Subcutaneous abdominal adipose tissue (tissue), 5 donors: ENCODE results near the gene IGSF3.
"Not testable (repeated sequence)": the region's sequence is repeated elsewhere in the genome, so short reads cannot be mapped to it uniquely, and the experiment has no call there.

Experiments
- H3K27ac ChIP-seq: one replicate; pipeline ENCODE4 v1.7.0; 2013; ENCODE audit warnings: low read depth, mild to moderate bottlenecking, inconsistent platforms, low read length, moderate library complexity
- H3K27me3 ChIP-seq, 5 donors: one replicate each; pipeline ENCODE4 v1.7.0; 2013; ENCODE audit warnings: low read length in 5 of 5, inconsistent platforms in 1 of 5; ENCODE audit not compliant: control insufficient read depth in 5 of 5, insufficient read depth in 4 of 5
- H3K36me3 ChIP-seq, 5 donors: one replicate each; pipeline ENCODE4 v1.7.0; 2013; ENCODE audit warnings: low read length in 5 of 5; ENCODE audit not compliant: control insufficient read depth in 5 of 5, insufficient read depth in 5 of 5
- H3K4me1 ChIP-seq, 5 donors: one replicate each; pipeline ENCODE4 v1.7.0; 2013; ENCODE audit warnings: low read length in 5 of 5, mild to moderate bottlenecking in 3 of 5, moderate library complexity in 1 of 5; ENCODE audit not compliant: control insufficient read depth in 5 of 5, insufficient read depth in 5 of 5
- H3K4me3 ChIP-seq, 5 donors: one replicate each; pipeline ENCODE4 v1.7.0; 2013; ENCODE audit warnings: low read length in 5 of 5, low read depth in 1 of 5
- H3K9ac ChIP-seq, 5 donors: one replicate each; pipeline ENCODE4 v1.7.0; 2013; ENCODE audit warnings: low read length in 5 of 5, mild to moderate bottlenecking in 4 of 5, moderate library complexity in 3 of 5
- H3K9me3 ChIP-seq, 5 donors: one replicate each; pipeline ENCODE4 v1.7.0; 2013; ENCODE audit warnings: low read length in 5 of 5; ENCODE audit not compliant: control insufficient read depth in 5 of 5
- donor health status: healthy.
- donor health status: healthy.
- donor health status: healthy.
- donor health status: healthy.
- donor health status: healthy.

IGSF3 gene

DNA sequence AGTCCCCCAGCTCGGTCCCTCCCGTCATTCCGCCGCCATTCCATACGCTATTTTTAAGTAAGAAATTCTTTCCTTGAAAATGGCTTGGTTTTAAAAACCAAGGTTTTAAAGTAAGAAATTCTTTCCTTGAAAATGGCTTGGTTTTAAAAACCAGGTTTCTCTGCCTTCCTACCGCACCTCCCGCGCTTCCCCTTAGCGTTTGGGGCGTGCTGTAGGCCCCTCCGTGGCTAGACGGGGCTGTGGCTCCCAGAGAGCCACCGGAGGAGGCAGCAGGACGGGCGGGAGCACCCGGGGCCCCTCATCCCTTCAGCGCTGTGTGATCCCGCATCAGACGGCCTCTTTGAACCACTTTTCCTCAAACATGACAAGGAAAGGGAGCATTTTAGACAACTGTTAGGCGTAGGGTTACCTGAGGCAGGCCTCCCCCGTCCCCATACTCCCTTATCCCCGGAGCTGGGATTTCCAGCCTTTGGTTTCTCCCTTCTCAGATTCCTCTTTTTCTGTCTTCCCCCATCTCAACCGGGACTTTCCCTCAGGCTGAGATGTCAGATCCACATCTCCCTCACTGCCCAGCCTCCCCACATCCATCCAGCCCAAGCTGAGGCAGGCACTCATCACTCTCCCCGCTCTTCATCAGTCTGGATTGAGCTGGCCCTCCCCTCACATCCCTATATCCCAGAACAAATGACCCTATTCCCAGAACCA, 96.2 kb downstream of the IGSF3 start:
- Histone ChIP-seq H3K4me1 (peaks cover 3 to 30% (median 25%) of the 10 kb centered on the region in 5 donors), H3K9ac (peak overlapping the region; percentile 48 to 94 (median 87)), H3K36me3 (no peaks in the 10 kb centered on the region), H3K27ac (peak overlapping the region; percentile 96), H3K4me3 (peak overlapping the region; percentile 60 to 87 (median 84)), H3K27me3 (no peaks in the 10 kb centered on the region), H3K9me3 (no peaks in the 10 kb centered on the region)

DNA sequence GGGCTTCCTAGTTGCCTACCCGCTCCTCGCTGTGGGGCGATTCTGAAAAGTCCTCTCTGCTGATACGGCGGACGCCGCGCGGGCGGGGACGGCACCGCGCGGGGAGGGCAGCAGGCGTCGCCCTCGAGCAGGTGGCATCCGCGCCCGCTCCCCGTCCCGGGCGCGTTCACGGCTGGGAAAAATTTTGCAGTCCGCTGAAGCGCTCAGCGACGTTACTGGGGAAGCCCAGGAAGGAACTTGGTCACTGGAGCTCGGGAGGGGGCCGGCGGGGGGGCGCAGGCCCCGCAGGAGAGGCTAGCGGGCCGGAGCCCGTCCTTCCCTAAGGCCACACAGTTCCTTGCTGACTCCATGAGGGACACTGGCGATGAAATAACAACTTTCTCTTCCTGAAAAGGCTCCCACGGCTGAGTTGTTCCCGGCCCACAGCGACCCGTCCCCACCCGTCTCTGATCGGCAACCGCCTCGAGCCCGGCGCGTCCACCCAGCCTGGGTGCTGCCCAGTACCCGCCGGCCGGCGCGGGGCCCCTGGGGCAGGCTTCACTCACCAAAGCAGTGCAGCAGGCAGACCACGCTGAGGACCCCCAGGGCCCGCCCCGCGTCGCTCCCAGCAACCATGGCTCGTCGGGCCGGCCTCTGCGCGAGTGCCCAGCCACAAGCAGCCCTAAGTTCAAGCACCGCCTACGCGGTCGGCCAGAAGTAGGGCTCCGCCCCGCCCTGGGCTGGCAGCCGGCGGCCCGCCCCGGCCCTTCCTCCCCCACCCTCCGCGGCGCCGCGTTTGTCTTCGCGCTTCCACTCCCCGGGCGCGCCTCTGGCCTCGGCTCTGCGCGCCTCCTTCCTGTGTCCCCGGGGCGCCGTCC, 96.9 kb downstream of the IGSF3 start, which contains the start of gene CD58:
CD58 (minus strand) TSS at position 669 of the 857 bp plus-strand sequence; CDS start at position 615, 54 bp downstream.
- peak within 1 kb of the TSS; percentile 96 for H3K27ac ChIP-seq
- H3K9ac ChIP-seq: peak within 1 kb of the TSS; percentile 81 to 94 (median 90)
- peaks cover 3 to 30% (median 25%) of the 10 kb centered on the region in 5 donors for H3K4me1 ChIP-seq
- no peaks in the 10 kb centered on the region for H3K9me3 ChIP-seq
- H3K27me3 ChIP-seq: no peaks in the 10 kb centered on the region
- H3K4me3 ChIP-seq: peak within 1 kb of the TSS; percentile 72 to 87 (median 84)
- H3K36me3 ChIP-seq: no peaks in the 10 kb centered on the region

DNA sequence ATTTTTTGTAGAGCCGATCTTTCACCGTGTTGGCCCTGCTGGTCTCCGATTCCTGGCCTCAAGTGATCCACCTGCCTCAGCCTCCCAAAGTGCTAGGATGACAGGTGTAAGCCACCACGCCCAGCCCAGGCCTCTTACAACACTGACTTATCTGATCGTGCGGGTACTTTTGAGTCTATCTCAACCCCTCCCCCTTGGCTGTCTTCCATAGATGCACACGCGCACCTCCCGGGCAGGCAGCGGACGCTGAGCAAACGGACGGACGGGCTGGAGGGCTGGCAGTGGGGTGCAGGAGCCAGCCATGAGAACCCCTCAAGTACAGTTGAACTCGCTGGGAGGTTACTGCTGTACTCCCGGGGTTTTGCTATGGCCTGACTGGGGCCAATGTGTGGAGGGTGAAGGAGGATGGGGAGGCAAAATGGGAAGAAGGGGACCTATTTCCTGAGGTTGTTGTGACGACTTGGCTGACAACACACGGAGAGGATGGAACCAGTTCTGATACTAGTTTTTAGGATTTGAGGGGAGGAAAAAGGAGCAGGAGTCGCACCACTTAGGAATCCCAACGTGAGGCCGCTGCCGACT, 97.7 kb downstream of the IGSF3 start:
- no peaks in the 10 kb centered on the region for H3K27me3 ChIP-seq
- H3K4me3 ChIP-seq: peak overlapping the region; percentile 72 to 87 (median 84)
- H3K27ac ChIP-seq: peak overlapping the region; percentile 96
- H3K36me3 ChIP-seq: no peaks in the 10 kb centered on the region
- H3K9ac ChIP-seq: peak overlapping the region; percentile 75 to 94 (median 90)
- H3K4me1 ChIP-seq: peaks cover 3 to 30% (median 22%) of the 10 kb centered on the region in 5 donors
- H3K9me3 ChIP-seq: no peaks in the 10 kb centered on the region

DNA sequence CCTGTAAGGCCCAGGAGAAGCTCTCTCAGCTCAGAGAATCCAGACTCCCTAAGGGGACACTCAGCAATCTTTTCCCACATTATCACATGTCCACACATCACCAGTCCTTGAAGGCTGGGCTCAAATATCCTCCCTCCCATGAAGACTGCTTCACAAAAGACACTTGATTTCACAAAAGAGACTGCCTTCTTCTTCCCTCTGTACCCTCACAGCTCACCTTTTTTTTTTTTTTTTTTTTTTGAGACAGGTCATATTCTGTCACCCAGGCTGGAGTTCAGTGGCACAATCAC, 98.2 kb downstream of the IGSF3 start:
- H3K27me3 ChIP-seq: no peaks in the 10 kb centered on the region
- H3K27ac ChIP-seq: no peak overlapping the region
- no peaks in the 10 kb centered on the region for H3K36me3 ChIP-seq
- peaks cover 3 to 30% (median 22%) of the 10 kb centered on the region in 5 donors for H3K4me1 ChIP-seq
- H3K9ac ChIP-seq: peak overlapping the region in 1 of 5 donors; percentile 94
- H3K4me3 ChIP-seq: peak overlapping the region in 3 of 5 donors; percentile 82 to 87 (median 84)
- no peaks in the 10 kb centered on the region for H3K9me3 ChIP-seq

DNA sequence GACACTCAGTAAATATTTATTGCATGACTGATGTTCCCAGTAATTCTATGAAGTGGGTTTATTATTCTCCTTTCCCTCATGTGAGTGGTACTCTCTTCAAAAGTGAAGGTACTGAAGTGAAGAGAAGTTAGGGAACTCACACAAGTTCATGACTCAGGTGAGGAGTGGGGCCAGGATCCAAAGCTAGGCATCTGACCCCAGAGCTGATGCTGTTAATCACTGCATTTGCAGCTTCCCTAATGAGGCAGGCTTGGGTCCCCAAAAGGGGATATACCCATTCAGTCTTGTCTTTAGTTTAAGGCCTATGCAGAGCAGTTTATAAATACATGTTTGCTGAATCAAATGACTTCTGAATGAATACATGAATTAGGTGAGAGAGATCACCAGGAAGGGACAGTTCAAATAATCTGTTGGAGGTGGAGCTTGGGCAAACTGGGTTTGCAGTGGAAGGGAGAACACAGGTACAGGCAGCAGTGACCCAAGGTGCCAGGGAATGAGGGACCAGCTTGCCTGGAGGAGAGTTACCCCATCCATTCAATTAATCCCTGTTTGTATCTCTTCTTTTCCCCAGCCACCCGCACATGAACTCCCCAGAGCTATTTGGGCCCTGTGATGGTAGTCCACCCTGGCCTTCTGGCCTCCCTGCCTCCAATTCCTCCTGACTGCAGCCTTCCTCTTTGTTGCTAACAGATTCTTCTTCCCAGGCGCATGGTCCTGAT, 98.7 kb downstream of the IGSF3 start:
- H3K36me3 ChIP-seq: no peaks in the 10 kb centered on the region
- H3K4me1 ChIP-seq: peaks cover 3 to 30% (median 22%) of the 10 kb centered on the region in 5 donors
- no peaks in the 10 kb centered on the region for H3K9me3 ChIP-seq
- peak overlapping the region in 2 of 5 donors; percentile 4 to 87 for H3K4me3 ChIP-seq
- no peak overlapping the region for H3K27ac ChIP-seq
- H3K9ac ChIP-seq: no peak overlapping the region
- H3K27me3 ChIP-seq: no peaks in the 10 kb centered on the region

DNA sequence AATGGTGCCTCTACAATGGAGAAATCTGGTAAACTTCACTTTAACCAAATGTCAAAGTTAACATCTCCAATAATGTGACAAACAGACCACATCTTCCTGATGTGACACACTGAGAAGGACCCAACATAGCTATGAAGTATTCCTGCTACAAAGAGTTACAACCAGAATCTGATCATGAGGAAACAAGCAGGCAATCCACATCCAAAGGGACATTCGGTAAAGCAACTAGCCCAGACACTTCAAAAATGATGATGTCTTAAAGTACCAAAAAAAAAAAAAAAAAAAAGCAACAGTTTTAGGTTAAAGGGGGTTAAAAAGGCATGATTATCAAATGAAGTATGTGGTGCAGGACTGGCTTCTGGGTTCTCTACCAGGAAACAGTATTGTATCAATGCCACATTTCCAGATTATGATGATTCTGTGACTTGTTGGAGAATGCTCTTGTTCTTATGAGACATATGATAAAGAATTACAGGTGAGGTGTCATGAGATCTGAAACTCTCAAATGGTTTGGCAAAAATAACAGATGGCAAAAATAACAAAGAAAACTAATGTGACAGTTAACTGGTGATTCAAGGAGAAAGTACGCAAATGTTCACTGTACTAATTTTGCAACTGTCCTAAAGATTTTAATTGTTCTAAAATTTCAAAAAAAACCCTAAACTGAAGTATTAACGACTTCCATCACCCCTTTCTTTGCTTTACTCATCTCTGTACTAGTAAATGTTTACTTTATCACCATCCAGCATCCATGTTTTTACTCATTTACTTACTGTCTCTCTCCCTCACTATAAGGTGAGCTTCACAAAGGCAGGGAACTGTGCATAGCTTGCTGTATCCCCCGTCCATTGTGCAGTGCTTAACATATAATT, 99.5 kb downstream of the IGSF3 start:
- H3K36me3 ChIP-seq: no peaks in the 10 kb centered on the region
- H3K9ac ChIP-seq: no peak overlapping the region
- no peaks in the 10 kb centered on the region for H3K9me3 ChIP-seq
- no peak overlapping the region for H3K4me3 ChIP-seq
- H3K4me1 ChIP-seq: peaks cover 3 to 30% (median 22%) of the 10 kb centered on the region in 5 donors
- H3K27ac ChIP-seq: no peak overlapping the region
- H3K27me3 ChIP-seq: no peaks in the 10 kb centered on the region

DNA sequence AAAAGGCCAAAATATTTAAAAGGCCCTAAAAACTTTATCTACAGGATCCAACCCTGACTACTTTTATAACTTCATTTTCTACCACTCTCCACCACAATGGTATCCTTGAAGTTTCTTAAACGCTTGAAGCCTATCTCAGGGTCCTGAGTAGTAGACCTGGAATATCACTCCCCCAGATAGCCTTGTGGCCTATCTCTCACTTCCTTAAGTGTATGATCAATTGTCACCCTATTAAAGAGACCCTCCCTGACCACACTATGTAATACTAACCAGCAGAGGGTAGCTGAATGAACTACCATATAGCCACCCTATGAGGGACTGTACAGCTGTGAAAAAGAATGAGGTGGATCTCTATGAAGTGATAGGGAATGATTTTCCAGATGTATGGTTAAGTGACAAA, 102.3 kb downstream of the IGSF3 start:
- peaks cover 3 to 20% (median 13%) of the 10 kb centered on the region in 5 donors for H3K4me1 ChIP-seq
- H3K27ac ChIP-seq: no peak overlapping the region
- no peak overlapping the region for H3K4me3 ChIP-seq
- no peaks in the 10 kb centered on the region for H3K9me3 ChIP-seq
- H3K36me3 ChIP-seq: no peaks in the 10 kb centered on the region
- no peak overlapping the region for H3K9ac ChIP-seq
- no peaks in the 10 kb centered on the region for H3K27me3 ChIP-seq

DNA sequence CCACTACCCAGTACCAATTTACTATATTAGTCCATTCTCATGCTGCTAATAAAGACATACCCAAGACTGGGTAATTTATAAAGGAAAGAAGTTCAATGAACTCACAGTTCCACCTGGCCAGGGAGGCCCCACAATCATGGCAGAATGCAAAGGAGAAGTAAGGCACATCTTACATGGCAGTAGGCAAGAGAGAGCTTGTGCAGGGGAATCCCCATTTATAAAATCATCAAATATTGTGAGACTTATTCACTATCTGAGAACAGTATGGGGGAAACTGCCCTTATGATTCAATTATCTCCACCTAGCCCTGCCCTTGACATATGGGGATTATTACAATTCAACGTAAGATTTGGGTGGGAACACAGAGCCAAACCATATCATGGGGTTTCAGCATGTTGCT, 103.1 kb downstream of the IGSF3 start:
- Histone ChIP-seq H3K9me3 (no peaks in the 10 kb centered on the region), H3K27ac (no peak overlapping the region), H3K4me1 (peaks cover 3 to 12% (median 5%) of the 10 kb centered on the region in 5 donors), H3K9ac (no peak overlapping the region), H3K4me3 (no peak overlapping the region), H3K36me3 (no peaks in the 10 kb centered on the region), H3K27me3 (no peaks in the 10 kb centered on the region)

DNA sequence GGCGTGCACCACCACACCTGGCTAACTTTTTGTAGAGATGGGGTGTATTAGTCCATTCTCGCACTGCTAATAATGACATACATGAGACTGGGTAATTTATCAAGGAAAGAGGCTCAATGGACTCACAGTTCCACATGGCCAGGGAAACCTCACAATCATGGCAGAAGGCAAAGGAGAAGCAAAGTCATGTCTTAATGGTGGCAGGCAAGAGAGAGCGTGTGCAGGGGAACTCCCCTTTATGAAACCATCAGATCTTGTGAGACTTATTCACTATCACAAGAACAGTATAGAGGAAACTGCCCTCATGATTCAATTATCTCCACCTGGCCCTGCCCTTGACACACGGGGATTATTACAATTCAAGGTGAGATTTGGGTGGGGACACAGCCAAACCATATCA, 105.1 kb downstream of the IGSF3 start:
- not testable (repeated sequence) for H3K4me1 ChIP-seq

More for the DNA sequence above, 105.1 kb downstream of the IGSF3 start:
- H3K9me3 ChIP-seq, H3K36me3 ChIP-seq, H3K27me3 ChIP-seq, H3K4me3 ChIP-seq, H3K27ac ChIP-seq, H3K9ac ChIP-seq: not testable (repeated sequence)
